HepG2 (cell line): ENCODE results near the gene LHFPL6.

Experiments
- AHR ChIP-seq: IDR thresholded peaks from 2 replicates; pipeline ENCODE4 v1.6.1; 2018; ENCODE audit warnings: missing genetic modification reagents, missing compliant biosample characterization
- FOXM1 ChIP-seq: sonication (generic); formaldehyde crosslinking; IDR thresholded peaks from 2 replicates; pipeline ENCODE4 v1.5.0; 2020; ENCODE audit warnings: missing genetic modification reagents
- KLF12 ChIP-seq: sonication (generic); formaldehyde crosslinking; IDR thresholded peaks from 2 replicates; pipeline ENCODE4 v1.4.0; 2020; ENCODE audit warnings: missing genetic modification reagents, borderline replicate concordance
- TAF1 ChIP-seq: sonication (generic); formaldehyde crosslinking; IDR thresholded peaks from 2 replicates; pipeline ENCODE4 v1.4.0; 2020; ENCODE audit warnings: missing genetic modification reagents
- ZSCAN5A ChIP-seq: sonication (generic); formaldehyde crosslinking; IDR thresholded peaks from 2 replicates; pipeline ENCODE4 v1.8.0; 2022; ENCODE audit warnings: mild to moderate bottlenecking, missing genetic modification reagents, borderline replicate concordance
- TF ChIP-seq, protein P1 (sequence below): sonication (generic); formaldehyde crosslinking; IDR thresholded peaks from 2 replicates; pipeline ENCODE4 v1.5.1; 2020; ENCODE audit warnings: mild to moderate bottlenecking, missing genetic modification reagents, moderate library complexity

DNA sequence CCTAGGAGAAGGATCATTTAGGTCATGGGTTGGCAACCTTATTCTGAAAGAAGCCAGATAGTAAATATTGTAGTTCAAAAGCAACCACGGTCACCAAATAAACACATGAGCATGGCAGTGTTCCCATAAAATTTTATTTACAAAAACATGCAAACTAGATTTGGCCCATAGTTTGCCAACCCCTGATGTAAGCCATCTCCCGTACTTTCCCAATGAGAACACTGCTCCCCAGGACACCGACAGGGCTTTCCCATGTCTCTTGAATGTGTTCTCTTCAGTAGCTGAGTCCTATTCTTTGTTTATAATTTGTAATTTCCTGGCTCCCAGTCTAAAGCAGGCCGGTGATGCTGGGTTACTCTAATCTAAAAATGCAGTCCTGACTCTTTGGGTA is 239.6 kb downstream of the LHFPL6 start:
- TF ChIP-seq AHR (CRISPR knock-in tag), result no peak
- TF ChIP-seq FOXM1 (CRISPR knock-in tag), result no peak
- no peak for TF ChIP-seq KLF12 (CRISPR knock-in tag)
- TF ChIP-seq, protein P1, sequence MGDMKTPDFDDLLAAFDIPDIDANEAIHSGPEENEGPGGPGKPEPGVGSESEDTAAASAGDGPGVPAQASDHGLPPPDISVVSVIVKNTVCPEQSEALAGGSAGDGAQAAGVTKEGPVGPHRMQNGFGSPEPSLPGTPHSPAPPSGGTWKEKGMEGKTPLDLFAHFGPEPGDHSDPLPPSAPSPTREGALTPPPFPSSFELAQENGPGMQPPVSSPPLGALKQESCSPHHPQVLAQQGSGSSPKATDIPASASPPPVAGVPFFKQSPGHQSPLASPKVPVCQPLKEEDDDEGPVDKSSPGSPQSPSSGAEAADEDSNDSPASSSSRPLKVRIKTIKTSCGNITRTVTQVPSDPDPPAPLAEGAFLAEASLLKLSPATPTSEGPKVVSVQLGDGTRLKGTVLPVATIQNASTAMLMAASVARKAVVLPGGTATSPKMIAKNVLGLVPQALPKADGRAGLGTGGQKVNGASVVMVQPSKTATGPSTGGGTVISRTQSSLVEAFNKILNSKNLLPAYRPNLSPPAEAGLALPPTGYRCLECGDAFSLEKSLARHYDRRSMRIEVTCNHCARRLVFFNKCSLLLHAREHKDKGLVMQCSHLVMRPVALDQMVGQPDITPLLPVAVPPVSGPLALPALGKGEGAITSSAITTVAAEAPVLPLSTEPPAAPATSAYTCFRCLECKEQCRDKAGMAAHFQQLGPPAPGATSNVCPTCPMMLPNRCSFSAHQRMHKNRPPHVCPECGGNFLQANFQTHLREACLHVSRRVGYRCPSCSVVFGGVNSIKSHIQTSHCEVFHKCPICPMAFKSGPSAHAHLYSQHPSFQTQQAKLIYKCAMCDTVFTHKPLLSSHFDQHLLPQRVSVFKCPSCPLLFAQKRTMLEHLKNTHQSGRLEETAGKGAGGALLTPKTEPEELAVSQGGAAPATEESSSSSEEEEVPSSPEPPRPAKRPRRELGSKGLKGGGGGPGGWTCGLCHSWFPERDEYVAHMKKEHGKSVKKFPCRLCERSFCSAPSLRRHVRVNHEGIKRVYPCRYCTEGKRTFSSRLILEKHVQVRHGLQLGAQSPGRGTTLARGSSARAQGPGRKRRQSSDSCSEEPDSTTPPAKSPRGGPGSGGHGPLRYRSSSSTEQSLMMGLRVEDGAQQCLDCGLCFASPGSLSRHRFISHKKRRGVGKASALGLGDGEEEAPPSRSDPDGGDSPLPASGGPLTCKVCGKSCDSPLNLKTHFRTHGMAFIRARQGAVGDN (CRISPR knock-in tag), result no peak
- TF ChIP-seq ZSCAN5A (CRISPR knock-in tag), result no peak
- no peak for TF ChIP-seq TAF1
